ENCODE results near the gene RAD51B.

RAD51B gene

DNA sequence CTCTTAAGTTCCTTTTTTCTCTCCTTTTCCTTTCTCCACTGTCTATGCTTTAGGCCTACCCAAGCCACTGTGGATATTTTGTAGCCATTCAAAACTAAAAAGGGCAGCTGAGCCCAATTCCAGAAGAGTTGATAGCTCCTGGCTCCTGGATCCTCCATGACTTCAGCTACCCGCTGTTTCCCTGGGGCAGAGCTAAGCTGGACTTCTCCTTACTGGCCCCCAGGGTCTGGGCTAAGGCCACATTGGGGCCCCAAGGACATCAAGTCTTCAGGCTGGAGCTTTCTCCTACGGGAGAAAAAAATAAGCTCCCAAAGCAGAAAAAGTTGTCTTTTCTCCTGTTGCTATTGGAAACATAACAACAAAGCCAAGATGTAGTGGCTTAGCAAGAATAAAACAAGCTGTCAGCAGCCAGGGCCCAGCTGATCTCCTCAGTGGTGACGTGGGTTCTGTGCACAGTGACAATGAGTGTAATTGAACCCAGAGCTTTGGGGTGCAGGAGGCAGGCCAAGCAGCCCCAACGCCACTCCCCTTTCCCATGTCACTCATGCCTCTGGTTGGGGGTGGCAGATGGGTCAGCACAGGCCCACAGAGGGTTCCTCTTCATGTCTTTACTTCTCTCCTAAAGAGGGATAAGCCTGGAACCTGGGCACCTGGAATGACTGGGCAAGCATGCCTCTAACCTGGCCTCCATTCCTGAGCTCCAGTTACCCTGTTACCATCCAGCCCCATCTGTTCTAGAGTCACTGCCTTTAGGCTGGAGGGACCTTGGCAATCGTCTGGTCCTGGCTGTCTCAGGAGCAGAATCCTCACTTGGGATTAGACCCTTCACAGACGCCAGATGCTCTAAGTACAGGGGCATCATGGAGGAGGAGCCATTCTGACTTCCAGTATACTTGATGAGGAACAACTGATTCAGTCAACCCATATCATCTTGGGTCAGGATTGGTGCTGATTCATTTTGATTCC lies 802.1 kb downstream of the RAD51B start:
- no peak for DNase-seq

- DNase-seq: no peak
These were observed 803.3 kb downstream of the RAD51B start for GRCh38 chr14:68622856-68623255.

- no peak for DNase-seq
These were observed 803.7 kb downstream of the RAD51B start for GRCh38 chr14:68623307-68623706.

- no peak for DNase-seq
These were observed 804.2 kb downstream of the RAD51B start for GRCh38 chr14:68623826-68624225.

DNA sequence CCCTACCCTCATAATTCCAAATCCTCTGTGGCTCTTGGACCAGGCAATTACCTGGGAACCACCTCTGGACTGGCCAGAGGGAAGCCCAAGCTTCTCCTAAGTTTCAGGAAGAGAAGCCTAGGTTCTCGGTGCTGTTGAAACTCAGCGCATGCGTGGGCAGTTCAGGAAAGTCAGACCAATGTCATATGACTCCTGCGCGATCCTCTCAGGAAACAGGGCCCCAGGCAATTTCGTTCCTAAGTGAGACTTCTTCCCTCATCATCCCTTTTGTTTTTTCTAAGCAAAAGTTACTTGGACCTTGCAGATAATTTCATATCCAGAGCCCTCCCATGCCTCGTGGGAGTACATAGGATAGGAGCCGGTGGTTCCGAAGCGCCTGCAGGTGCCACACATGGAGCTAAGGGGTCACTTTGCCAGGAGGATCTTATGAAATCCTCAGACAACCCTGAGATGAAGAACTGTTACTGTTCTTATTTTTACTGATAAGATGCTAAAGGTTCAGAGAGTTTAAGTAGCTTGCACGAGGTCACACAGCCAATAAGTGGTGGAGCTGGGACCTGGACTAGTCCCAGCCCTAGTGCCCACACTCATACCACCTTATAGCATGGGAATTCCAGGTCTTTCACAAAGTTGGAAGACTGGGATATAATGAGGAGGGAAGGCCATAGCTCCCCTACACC lies 805.1 kb downstream of the RAD51B start:
- no peak for DNase-seq

DNA sequence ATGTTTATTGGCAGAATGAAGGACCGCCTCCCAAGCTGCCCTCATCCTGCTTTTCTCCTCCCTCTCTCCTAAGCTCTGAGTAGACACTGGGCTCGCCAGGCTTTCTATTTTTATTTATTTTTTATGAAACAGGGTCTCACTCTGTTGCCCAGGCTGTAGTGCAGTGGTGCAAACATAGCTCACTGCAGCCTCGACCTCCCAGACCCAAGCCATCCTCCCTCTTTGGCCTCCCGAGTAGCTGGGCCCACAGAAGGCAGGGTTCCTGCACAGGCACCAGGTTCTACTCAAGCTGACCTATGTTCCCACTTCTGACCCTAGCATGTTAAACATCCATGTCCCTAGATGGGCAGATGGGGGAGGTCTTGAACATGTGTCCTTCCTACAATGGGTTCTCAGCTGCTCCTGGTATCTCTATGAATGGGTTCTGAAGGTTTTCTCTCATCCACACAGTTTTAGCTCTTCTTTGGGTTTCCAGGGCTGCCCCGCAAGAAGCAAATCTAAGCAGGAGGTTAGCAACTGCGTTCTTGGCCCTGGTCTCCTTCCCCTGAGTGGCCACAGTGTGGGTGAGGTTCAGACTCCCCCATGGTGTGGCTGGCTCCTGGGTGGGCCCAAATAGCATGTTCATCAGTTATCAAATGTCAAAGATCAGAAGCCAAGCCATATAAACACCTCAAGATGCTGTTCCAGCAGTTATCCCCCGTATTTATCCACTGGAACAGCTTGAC lies 805.9 kb downstream of the RAD51B start:
- DNase-seq: no peak

- no peak for DNase-seq
These were observed 806.8 kb downstream of the RAD51B start for GRCh38 chr14:68626386-68626785.

DNA sequence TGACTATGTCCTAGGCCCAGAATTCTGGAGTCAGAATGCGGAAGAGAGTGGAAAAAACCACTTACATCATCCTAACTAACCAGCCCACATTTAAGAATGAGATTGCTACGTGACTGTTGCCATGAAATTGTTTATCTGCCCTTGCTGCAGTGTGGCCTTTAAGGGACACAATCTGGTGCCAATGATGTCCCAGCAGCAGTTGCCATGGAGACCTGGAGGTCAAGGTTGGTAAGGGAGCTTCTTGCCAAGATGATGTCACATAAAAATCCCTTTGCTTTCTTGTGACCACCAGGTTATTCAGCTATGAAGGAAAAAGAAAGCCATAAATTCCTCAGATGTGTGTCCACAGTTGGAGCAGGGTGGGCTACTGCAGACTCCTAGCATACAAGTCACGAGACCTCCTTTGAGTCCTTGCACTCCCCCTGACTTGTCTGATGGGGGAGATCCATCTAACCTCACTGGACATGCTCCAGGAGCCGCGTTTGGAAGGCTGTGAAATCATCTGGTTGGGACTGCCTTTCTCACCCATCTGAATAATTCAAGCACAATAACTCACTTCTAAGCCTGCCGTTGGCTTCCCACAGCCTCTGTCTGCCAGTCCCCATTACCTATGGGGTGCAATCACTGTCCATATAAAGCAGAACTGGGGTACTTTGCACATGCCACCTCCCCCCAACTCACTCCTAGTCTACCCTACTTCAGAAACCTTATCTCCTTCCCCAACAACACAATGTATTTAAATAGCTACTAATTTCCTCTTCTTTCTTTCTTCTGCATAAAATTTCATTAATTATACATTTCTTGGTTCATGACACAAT lies 807.7 kb downstream of the RAD51B start:
- no peak for DNase-seq

DNA sequence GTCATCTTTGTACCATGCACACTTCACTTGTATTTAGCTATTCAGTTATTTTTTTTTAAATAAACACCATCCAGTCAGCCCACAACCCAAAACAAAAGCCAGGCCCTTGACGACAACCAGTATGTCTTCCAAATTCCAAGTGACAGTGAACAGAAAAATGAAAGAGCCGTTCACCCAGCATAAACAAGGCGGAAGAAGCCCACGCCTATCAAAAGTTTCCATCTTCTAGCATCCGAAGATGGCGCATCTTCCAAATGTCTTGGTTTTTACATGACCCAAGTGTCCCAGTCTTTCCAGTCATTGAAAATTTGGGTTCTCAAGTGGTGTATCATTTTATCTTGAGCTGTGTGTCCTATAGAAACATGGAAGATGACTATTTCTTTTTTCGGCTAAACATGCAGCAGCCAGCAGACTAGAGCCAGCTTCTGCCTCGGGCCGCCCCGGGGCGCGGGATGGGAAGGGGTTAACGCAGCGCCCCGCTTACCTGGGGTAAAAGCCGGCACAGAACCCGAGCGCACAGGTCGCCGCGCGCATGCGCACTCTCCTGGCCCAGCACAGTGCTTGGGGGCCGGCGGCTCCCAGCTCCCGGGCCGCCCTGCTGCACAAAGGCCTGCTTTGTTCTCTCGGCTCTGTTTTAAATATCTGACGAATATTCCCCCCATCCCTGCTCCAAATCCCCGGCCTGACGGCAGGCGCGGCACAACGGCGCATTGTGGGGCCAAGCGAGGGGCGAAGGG lies 808.5 kb downstream of the RAD51B start:
- DNase-seq: no peak

- no peak for DNase-seq
These were observed 809.2 kb downstream of the RAD51B start for GRCh38 chr14:68628605-68629310.

- DNase-seq: no peak
These were observed 810.5 kb downstream of the RAD51B start for GRCh38 chr14:68630081-68630571.

DNA sequence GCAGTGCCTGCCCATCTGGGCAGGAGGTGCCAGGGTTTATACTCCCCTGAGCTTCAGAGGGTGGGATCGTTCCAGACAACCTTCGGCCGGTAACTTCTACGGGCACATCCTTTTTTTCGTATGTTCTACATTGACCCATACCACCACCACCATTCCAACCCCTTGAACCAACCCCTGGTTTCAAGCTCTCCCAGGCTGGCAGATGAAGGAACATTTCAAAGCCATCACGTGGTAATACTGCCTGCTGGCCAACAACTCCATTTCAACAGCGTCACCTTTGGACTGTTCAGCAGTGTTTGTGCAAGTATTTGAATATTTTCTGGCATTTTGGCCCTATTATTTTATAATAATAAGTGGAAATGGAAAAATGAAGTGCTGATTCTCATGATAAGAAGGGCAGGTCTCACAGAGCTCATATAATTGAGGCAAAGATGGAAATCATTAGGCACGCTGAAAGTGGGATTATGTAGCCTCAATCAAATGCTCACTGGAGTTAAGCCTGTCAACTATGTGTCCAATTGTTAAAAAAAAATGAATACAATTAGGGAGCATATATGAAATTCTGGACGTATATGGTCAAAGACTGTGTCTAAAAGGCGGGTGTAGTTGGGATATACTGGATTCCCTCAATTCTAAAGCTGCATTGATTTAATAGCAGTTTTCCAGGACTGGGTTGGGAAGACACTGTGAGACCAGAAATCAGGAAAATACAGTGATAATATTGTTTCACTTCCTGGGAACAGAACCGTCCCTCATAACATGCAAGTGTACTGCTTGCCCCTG lies 811.2 kb downstream of the RAD51B start:
- no peak for DNase-seq

DNA sequence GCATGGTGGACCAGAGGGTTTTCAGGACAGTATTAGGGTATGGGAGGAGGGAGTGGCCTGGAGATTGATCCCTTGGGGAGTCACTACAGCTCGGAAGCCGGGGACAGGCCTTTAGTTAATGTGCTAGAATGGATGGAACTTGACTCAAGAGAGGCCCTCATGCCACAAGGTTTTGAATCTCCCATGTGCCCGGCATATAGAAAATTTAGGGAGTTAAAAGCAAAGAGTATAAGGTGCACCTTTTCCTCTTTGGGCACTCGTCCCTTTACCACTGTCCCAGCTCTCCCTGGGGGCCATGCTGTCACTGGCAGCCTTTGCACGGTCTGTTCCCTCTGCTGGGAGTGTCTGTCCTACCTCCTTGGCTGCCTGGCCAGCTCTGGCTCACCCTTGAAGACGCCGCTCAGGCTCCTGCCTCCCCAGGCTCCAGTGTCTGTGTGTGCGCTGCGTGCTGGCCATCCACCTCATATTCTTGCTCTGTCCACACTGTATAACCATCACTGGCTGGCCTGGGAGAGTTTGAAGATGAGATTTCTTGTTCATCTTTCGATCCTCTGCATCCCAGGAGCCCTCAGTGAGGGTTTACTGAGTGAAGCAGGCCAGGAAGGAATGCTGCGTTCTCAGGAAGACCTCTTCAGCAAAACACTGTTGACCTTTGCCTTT lies 811.9 kb downstream of the RAD51B start:
- no peak for DNase-seq

DNA sequence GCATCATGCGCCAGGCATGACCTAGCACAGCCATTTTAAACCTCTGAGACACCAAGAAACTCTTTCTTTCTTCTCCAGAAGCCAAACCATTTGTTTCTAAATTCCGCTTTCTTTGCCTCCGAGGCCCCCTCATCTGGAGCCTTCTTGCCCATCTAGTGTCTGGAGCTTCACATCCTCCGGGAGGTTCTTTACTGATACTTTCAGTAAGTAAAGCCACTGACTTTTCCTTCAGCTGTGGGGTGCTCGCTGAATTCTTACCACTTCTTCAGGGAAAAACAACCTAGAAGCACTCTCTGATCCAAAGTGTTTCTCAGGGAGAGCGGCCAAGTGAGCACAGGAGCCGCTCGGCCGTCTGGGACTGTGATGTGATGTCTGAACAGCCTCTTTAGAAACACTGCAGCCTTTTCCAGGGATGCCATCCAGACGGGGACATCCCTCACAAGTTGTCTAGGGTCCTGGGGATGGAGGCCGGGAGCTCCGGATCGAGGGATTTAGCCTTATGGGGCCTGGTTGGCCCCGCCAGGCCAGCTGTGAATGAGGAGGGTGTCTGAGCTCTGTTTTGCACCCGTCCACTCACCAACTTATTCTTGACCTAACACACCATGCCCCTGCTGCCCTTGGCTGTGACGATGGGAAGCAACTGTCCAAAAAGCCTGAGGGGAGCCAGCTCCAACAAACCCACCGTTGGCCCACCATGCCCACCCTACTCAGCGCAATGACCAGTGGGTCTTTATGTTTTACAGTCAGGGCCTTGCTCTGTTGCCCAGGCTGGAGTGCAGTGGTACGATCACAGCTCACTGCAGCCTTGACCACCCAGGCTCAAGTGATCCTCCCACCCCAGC lies 812.7 kb downstream of the RAD51B start:
- no peak for DNase-seq

DNA sequence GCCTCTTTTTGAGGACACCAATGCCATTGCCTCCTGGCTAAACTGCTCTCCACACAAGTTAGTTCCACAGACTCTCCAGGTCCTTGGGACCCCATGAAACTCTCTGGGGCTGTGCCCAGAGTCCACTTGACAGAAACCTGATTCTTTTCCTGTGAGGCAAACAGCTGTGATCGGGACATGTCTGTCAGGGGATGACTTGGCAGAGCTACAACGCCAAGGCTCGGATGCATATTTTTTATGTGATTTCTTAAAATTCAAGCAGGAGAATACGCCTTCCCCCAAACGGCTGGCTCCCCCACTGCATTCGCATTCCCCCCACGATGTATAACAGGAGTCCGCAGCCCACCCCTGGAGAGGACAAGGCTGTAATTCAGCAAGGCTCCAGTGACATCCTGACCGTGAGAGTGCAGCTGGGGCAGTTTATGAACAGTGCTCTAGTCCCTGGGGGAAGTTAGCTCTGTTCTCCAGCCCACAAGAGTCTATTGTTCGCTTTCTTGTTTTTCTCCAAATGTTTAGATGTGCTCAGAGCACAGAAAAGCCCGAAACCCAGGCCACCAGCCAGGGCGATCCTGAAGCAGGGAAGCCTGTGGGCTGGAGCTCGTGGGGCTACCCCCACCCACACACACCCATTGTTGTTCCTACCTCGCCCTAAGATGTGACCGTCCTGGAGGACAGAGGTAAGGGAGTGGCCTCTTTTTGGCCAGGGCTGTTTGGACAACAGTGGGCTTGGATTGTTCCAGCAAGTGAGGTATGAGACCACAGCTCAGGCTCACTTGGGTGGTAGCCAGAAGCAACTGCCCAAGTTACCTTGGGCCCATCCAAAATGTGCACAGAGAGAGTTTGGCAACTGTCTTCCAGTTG lies 813.8 kb downstream of the RAD51B start:
- no peak for DNase-seq

DNA sequence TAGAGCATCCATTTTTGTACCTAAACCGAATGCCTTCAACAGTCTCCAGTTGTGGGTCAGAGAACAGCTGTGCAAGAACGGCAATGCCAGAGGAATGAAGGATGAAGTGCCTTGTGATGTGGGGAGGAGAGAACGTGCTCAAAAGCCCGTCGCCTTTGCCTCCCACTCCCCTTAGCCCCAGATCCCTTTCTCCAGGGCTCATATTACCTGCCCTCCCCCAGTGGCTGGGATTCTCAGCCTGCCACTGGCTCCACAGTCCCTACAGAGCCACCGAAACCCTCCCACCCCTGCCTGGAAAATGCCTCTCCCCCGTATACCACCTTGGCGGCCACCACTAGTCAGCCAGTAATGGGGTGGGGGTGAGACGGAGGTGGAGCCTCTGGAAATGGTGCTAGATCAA lies 814.8 kb downstream of the RAD51B start:
- DNase-seq: no peak

GRCh38 chr14:68634874-68635595 lies 815.5 kb downstream of the RAD51B start:
- no peak for DNase-seq

Data from GDM1 (cell line).